Pons (tissue), 1 donor: ENCODE measurements around the gene KIAA0513.

Source experiments
- DNase-seq: peaks from one replicate; pipeline ENCODE4 v3.0.0-alpha.2; 2016; ENCODE audit warnings: low spot score

KIAA0513 gene

DNA sequence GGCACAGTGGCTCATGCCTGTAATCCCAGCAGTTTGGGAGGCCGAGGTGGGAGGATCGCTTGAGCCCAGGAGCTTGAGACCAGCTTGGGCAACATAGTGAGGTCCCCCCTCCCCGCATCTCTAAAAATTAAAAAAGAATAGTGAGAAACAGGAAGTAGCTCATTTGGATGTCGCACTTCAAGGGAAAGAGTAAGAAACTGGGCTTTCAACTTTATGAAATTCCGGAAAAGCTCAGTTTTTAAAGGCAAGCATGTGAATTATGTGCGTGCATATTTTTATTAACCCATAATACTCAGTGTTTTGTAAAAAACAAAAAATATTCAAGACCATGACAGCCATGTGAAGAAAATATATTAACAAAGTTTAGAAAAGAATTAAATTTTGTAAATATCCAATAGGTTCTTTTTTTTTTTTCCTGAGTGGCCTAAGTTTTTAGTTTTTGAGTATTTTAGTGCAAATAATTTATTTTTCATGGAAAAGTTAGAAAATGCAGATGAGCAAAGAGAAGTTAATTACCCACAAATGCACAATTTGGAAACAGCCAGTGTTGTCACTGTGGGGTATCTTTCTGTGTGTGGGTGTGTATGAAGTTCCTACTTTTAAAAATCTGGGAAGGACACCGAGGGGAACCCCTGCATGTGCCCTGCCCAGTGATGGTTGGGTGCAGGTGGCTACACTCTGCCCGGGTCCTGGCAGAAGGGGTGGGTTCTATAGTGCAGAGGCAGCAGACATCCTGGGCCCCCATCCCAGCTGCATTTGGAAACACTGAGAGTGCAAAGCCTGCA lies 44.7 kb downstream of the KIAA0513 start:
- DNase-seq = no peak

DNA sequence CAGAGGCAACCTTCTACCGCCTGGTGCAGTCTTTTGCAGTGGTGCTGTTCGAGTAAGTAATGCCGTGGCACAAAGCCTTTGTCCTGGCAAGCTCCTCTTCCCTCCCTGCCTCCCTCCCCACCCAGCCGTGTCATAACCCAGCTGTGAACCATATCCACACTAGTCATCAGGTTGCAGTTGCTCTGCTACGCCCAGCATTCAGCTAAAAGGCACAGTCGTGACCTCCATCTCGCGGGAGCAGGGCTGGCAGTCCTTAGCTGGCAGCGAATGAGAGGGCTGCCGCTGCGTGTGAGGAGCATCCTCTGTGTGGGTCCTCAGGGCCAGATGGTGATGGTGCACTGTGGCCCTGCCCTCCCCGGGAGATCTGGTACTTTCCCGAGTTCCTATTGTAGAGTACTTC lies 45.4 kb downstream of the KIAA0513 start:
- DNase-seq = no peak

GRCh38 chr16:85074225-85074914 lies 46.8 kb downstream of the KIAA0513 start:
- DNase-seq = no peak

DNA sequence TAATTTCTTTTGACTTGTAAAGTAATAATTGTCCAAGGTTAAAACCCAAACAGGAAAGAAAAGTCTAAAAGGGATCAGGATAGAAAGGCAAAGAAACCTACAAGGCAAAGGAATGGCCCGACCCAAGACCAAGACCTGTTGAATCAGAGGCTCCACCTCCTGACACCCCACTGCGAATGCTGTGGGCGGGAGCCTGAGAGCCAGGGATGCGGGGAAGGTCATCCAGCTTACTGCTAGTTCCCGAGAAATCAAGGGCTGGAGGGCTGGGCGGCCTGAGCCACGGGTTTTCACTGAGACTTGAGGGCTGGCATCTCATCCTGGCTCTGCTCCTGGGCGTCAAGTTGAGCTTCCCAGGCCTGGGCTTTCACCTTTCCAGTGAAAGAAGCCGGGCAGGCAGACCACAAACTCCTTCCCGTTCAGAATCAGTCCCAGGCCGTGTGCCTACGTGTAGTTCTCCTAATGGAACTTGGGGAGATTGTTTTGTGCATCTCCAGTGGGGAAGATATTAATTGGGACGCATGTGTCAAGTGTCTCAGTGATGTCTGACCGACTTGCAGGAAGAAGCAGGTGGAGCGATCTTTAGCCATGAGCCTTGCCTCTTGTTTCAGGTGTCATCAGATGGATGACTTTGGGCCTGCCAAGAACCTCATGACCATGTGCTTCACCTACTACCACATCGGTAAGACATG lies 47.8 kb downstream of the KIAA0513 start:
- DNase-seq = no peak

- DNase-seq = no peak
Measured at GRCh38 chr16:85077039-85077438, 49.4 kb downstream of the KIAA0513 start.

DNA sequence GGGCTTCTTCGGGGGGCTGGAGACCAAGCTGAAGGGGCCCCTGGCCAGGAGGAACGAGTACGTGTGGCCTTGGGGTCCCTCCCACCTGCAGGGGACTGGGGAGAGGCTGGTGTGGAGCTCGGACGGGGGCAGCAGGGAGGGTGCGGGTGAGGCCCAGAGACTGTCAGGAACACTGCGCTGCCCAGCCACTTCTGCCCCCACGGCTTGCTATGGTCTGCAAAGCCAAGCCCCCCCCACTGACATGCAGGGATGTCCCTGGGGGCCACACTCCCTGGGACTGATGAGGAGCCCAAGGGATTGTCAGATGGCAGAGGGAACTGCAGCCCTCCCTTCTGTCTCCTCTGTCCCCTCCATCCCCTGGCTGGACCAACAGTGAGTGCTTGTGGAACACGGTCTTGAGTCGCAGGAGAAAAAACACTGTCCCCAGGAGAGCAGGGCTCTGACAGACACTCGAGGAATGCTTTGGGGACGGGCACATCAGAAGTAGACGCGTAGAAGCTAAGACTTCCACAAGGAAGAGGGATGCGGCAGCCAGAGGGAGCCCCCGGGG lies 50.1 kb downstream of the KIAA0513 start:
- DNase-seq = no peak

- no peak for DNase-seq
Measured at GRCh38 chr16:85078226-85078625, 50.6 kb downstream of the KIAA0513 start.

DNA sequence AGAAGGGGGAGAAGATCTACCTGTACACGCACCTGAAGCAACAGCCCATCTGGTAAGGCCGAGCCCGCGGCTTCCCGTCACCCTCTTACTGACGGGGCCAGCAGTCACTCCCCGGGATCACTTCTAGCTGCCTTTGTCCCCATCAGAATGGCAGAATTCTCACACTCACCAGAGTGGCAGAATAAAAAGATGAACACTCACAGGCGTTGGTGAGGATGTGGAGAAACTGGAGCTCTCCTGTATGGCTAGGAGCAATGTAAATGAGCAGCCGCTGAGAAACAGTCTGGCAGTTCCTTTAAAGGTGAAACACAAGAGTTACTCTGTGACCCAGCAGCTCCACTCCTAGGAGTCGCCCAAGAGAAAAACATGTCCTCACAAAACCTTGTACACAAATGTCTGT lies 51.4 kb downstream of the KIAA0513 start:
- no peak for DNase-seq

- DNase-seq = no peak
Measured at GRCh38 chr16:85079785-85080570, 52.4 kb downstream of the KIAA0513 start.

GRCh38 chr16:85081038-85081437 lies 53.4 kb downstream of the KIAA0513 start:
- DNase-seq = no peak

GRCh38 chr16:85081765-85082164 lies 54.2 kb downstream of the KIAA0513 start:
- no peak for DNase-seq

DNA sequence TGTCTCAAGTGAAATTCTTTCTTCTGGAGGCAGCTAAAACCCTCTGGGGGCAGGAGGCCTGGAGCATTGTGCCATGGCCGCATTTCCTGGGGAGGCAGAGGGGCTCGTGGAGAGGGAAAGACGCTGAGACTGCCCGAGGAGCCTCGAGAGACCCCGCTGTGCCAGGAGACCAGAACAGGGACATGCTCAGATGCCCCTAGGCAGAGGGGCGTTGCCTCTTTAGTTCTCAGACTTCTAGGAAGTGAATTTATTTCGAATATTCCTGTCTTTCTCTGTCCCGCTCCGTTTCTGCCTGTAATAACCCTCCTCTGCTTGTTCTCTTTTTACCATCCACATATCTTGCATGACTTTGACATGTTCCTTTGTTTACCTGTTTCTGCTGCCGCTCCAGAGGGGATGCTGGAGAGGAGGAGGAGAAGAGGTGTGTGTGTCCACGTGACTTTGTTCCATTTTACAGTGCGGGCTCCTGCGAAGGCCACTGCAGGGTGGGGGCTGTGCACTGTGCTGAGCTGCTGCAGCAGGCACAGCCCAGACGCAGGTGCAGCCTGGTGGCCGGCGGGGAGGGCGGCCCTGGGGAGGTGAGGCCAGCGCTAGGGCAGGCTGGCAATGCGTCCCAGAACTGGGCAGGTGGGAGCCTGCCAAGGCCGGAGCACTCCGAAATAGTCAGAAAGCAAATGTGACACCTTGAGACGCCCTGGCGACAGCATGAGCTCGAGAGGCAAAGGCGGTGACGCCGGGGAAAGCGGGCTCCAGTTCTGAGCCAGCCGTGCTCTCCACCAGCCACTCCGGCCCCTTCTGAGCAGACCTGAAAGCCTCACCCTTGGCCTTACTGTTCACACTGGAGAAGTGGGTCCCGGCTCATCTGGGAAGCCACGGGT lies 54.8 kb downstream of the KIAA0513 start:
- no peak for DNase-seq

DNA sequence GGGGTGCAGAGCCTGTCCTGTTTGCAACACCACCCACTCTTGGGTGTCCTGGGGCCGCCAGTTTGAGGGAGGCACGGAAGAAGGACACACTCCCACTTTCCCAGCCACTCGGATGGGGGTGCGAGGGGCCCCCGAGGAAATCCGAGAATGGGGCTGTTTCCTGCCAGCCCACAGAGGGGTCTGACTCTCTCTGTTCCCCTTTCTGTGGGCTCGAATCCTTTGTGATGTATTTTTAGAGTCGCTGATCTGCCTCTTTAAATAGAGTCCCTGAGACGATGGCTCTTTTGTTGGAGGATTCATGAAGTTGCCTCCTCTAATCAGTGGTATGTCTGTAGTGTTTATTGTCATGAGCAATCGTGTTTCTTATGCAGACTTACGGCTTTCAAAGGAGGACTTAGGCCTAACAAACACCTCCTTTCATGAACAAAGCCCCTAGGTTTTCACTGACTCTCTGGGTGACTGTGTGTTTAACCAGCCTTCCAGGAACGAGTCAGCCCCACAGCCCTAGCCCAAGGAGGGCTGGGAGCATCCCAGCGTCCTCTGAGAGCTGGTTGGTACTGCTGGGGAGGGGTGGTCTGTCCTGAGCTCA lies 55.5 kb downstream of the KIAA0513 start:
- peak; percentile 41 for DNase-seq

DNA sequence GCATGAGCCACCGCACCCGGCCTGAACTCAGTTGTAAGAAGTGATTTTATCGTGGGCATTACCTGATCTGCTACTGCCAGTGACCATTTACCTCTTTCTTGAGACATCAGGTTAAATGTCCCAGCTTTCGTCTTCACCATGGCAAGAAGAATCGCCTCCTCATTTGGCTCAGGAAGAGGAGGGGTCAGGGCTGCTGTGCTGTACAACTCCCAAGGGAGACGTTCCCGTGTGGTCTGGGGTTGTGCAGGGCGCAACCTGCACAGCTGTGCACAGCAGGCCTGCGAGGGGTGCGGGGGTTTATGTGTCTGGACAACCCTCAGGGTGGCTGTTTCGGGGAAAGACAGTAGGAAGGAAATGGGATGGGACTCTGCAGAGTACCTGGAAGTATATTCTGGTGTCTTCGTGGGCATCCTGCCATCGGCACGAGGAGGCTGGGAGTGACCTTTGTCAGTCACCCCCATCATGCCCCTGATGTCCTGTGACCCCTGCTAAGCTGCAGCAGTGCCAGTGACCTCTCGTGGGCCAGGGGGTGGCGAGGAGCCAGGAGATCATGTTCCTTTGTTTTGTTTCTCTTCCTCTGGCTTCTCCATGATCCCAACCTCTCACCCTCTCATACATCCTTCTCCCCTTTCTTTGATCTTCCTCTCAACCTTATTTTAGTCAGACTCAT lies 57.4 kb downstream of the KIAA0513 start:
- no peak for DNase-seq

DNA sequence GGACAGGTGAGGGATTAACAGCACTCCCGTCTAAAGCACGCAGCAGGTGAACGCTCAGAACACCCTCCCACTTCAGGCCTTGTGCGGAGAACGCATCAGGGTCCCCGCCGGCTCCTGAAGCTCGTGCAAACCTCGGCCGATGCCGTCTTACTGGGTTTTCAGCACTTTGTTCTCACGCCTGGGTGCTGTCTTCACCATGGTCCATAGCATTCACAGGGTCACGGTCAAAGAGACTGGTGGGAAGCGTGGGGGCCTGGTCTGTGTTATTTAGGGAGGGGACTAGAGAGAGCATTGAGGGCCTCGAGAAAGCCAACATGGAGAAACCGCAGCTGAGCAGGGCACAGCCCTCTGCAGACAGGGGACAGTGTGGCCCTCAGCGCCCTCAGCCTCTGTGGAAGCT lies 58.1 kb downstream of the KIAA0513 start:
- DNase-seq = no peak

DNA sequence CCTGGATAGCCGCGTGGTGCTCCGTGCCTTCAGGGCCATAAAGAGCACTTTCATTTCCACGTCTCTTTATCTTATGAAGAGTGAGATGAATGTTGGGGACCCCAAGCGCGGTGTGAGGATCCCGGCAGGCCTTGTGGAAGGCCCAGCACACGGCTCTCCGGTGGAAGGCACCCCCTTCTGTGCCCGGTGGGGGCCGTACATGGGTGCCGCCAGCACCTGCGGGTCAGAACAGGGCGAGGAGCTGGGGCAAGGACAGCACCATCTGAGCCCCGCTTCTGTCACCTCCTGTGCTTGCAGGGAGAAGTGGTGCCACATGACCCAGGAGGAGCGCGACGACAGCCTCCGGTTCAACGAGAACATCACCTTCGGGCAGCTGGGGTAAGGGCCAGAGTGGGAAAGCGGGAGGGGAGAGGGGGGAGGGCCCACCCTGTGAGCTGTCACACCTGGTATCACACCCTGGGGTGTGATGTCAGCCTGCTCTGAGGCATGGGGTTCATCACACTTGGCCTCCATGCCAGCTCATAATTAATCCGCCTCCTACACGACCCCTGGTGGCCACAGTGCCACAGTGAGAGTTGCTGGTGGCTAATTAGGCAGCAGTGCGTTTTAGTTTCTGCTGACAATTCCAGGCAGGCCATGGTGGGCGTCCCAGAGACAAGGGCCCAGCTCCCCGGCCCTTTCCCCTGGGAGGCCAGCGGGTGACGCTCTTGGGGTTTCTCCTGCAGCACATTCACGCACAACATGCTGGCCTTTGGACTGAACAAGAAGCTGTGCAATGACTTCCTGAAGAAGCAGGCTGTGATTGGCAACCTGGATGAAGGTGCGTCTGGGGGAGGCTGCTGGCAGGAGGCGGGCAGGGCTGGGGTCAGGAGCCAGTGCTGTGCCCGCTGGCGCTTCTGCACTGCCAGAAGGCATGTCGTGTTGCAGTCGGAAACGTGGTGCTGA lies 59.0 kb downstream of the KIAA0513 start:
- peak; percentile 69 for DNase-seq

DNA sequence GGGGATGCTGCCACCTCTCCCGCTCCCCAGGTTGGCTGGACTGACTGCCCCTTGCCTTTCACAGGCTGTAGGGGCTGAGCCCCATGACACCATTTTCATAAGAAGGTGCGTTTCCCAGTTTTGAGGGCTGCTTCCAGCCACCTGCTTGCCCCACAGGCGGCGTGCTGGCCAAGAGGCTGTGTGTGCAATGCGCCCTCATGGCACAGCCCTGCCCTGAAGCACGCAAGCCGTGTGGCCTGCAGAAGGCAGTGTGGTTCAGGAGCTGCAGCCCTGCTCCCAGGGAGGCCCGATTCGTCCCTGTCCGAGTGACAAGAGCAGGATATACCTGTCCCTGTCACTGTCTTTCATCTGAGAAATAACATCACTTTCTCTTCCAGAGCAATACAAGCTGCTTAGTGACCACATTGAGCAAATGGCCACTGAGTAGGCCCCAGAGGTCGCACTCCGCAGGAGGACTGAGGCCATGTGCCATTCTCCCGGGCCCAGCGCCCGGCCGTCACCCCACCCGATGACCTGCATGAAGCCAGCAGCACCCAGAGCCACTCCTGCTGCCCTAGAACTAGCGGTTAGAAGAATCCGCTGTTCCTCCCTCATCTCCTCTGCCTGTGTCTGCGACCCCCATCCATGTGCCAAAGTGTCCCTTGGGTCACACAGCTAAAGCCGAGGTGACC lies 60.4 kb downstream of the KIAA0513 start:
- DNase-seq = no peak

- DNase-seq = no peak
Measured at GRCh38 chr16:85088570-85089199, 61.1 kb downstream of the KIAA0513 start.
